ENCODE measurements around the gene AZIN2. TPM values are rescaled to one million over a fixed set of nuclear protein-coding genes. Genes with fewer than 3 reads are reported as not detected.

Gene AZIN2
- total RNA-seq, 1 donor from 2014 or later: 4.6 TPM

DNA sequence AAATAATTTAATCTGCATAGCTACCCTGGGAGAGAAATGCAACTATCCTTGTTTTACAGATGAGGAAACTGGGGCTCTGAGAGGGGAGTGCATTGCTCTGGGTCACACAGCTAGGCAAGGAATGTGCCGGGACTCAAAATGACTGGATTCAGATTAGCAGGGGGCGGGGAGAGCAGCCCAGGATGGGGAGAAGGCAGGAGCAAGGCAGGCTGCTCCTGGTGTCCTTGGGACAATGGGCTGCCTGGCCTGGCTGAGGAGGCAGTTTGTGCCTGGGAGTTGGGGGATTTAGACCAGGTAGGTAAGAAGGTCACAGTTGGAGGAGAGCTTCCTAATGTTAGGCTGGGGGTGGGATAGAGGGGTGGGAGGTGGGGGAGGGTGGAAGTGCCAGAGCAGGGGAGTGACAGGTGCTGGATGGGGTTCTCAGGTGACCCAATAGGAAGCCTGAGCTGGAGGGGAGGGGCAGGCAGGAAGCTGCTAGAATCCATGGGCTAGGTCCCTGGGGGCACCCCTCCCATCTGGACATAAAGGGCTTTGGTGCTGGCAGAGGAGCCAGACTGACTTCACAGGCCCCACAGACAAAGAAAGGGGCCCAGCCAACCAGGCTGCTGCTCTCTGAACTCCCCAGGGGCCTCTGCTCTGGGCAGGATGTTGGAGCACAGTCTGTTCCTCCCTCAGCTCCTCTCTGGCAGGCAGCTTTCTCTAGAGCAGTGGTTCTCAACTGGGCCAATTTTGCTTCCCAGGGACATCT is 71.9 kb downstream of the AZIN2 start:
- DNase-seq (ENCODE audit: low spot score): peak; percentile 70

- DNase-seq (ENCODE audit: low spot score): no peak
Observed at GRCh38 chr1:33153650-33154049, 72.7 kb downstream of the AZIN2 start.

DNA sequence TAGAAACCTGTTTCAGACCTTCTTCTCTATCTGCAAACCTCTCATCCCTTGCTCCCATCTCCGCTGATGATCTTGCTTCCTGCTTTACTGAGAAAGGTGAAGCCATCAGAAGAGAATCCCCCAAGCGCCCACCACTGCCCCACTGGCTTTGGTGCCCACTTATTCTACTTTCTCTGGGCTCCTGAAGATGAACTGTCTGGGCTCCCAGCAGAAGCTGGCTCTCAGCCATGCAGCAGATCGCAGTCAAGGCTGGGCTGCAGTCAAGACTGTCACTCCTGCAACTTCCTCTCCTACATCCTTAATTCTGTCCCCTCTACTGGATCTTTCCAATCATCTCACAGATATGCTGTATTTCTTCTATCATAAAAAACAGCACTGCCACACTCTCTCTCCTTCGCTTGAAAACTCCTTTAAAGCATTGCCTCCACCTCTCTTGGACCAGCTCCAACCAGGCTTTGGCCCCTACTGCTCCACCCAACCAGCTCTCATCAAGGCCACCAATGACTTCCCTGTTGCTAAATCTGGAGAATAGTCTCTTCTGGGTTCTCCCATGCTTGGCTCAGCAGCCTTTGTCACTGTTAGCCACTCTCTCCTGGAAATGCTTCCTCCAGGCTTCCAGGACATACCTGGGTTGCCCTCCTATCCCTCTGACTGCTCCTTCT is 75.1 kb downstream of the AZIN2 start:
- DNase-seq (ENCODE audit: low spot score): peak; percentile 67

DNA sequence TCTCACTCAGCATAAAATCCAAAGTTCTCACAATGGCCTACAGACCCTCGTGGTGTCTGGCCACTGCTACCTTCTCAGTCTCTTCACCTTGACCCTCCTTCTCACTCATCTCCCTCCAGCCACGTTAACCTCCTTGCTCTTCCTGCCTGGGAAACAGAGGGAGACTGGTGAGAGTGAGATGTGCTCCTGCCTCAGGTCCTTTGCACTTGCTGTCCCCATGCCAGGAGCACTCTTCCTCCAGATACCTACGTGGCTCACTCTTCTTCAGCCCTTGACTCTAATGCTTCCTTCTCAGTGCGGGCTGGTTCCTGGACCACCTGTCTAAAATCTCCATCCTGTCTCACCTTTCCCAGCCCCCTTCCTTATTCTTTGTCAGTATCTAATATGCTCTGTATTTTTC is 76.2 kb downstream of the AZIN2 start:
- DNase-seq (ENCODE audit: low spot score): no peak

DNA sequence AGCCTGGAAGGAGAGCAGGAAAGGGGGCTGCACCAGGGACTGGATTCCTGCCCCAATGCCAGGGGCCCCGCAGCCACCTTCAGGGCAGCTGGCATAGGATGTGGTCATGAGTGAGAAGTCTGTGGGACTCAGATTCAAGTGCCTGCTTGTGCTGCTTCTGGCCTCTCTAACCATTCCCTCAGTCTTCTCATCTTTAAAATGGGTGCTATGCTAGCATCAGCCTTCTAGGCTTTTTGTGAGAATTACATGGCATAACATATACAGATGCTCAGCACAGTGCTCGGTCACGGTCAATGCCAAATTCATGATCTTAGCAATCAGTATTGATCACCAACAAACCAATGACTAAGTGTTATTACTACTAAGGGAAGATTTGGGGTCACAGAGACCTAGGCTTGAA is 77.4 kb downstream of the AZIN2 start:
- DNase-seq (ENCODE audit: low spot score): no peak

DNA sequence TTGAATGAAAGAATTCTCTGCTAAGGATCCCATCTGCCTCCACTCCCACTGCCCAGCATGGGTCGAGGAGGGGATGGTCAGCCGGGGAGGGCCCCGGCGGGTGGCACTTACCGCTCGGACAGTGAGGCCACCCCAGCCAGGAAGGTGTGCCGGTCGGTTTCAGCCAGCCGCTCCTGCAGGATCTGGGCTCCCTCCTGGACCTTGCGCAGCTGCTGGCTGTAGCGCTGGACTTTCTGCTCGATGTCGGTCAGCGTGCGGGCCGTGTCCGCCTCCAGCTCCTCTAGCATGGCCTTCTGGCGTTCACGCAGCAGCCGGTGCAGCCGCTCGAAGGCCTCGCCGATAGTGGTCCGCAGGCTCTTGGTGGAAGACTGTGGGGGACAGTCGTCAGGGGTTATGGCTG is 78.6 kb downstream of the AZIN2 start:
- no peak for DNase-seq (ENCODE audit: low spot score)

- peak; percentile 62 for DNase-seq (ENCODE audit: low spot score)
Observed at GRCh38 chr1:33161061-33161681, 80.2 kb downstream of the AZIN2 start.

GRCh38 chr1:33162141-33162540 is 81.2 kb downstream of the AZIN2 start:
- DNase-seq (ENCODE audit: low spot score): no peak

DNA sequence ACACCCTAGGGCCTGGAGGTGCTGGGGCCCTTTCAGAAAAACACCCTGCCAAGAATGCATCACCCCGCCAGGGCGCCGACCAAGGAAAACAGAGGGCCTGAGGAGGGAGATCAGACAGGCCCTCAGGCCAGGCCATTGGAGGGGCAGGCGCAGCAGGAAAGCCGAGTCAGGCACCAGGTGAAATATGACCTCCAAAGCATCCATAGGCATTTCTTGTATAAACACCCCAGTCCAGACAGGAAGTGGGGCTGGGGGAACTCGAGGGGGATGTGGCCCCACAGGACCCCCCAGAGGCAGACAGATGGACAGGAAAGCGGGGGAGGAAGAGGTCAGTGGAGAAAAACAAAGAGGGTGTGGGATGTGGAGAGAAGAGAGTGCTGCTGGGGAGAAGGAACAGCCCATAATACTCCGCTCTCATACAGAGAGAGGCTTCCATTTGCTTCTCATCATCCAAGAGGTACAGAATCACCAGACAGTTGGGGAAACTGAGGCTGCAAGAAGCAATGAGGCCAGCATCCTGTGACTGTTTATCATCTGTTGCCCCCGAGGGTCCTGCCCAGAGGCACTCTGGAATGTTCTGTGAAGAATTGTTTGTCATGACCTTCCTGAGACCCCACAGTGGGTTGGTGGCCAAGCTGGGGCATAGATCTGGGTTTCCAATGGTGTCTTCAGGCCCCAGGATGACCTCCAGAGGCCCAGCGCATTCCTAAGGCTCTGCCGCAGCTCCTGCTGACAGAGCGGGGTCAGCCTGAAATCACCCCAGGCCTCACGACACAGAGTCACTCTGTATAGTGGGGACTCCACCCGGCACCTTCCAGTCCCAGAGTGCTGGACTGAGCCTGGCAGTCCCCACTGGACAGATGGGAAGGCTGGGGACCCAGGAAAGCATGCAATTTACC is 82.9 kb downstream of the AZIN2 start:
- DNase-seq (ENCODE audit: low spot score): no peak

- DNase-seq (ENCODE audit: low spot score): no peak
Observed at GRCh38 chr1:33165209-33165608, 84.3 kb downstream of the AZIN2 start.

DNA sequence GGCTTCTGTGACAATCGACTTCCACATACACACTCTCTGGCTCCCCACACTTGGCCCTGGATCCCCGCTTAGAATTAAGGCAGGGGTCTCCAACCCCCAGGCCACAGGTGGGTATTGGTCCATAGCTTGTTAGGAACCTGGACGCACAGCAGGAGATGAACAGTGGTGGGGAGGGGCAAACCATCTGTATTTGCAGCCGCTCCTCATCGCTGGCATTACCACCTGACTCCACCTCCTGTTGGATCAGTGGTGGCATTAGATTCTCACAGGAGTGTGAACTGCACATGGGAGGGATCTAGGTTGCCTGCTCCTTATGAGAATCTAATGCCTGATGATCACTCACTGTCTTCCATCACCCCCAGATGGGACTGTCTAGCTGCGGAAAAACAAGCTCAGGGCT is 84.9 kb downstream of the AZIN2 start:
- no peak for DNase-seq (ENCODE audit: low spot score)

DNA sequence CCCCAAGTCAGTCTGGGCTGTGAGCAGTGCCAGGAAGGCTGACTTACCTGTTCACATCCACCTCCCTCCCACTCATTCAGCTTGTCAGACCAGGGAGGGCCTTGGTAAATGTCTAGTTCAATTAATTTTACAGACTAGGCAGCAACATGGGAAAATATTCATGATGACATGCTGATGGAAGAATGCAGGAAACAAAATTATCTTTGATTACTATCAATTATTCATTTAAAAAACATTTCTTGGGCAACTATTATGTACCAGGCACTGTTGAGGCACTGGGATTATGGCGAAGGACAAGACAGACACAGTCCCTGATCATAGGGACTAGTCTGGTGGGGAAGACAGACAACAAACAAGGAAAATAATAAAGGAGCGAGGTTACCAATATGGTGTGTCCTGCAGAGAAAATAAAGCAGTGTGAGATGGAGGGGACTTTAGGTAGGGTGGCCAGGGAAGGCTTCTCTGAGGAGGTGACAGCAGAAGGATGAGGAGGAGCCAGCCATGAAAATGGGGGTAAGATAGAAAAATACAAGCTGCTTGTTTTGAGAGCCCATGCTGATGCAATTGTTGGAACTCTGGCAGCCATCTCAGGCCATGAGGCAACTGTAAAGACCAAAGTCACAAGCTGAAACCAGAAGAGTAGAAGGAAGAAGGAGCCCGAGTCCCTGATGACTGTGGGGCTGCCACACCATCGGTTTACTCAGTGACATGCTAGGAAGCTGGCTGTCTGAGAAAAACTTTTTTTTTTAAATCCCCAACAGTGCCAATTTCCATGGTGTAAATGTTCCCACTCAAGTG is 86.9 kb downstream of the AZIN2 start:
- no peak for DNase-seq (ENCODE audit: low spot score)

DNA sequence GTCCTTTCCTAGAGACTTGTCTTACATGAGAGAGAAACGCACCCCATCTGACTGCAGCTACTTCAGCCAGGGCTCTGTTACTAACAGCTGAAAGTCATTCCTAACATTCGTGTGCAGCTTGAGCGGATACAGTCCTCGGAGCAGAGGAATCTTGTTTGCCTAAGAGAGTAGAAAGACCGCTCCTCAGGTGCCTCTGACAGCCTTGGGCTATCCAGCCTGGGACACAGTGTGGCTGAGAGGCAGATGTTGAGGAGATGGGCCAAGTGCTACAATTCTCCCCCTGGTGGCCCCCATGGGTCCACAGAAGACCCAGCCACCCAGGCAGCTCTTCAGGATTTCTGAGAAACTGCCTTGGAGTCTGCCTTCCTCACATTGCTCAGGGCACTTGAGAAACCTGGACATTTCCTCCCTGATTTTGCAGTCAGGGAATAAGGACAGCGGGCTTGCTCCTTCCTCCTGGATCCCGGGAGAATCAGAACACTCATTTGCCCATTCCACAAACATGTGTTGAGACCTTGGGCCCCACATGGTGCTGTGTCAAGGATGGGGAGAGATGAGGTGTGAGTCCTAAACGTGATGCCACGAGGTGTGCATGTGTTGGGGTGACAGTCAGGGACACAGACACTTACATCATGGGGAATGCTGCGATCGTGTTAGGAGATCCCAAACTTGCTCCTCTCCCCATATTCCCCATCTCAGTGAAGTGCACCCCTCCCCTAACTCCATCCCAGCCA is 87.8 kb downstream of the AZIN2 start:
- no peak for DNase-seq (ENCODE audit: low spot score)

DNA sequence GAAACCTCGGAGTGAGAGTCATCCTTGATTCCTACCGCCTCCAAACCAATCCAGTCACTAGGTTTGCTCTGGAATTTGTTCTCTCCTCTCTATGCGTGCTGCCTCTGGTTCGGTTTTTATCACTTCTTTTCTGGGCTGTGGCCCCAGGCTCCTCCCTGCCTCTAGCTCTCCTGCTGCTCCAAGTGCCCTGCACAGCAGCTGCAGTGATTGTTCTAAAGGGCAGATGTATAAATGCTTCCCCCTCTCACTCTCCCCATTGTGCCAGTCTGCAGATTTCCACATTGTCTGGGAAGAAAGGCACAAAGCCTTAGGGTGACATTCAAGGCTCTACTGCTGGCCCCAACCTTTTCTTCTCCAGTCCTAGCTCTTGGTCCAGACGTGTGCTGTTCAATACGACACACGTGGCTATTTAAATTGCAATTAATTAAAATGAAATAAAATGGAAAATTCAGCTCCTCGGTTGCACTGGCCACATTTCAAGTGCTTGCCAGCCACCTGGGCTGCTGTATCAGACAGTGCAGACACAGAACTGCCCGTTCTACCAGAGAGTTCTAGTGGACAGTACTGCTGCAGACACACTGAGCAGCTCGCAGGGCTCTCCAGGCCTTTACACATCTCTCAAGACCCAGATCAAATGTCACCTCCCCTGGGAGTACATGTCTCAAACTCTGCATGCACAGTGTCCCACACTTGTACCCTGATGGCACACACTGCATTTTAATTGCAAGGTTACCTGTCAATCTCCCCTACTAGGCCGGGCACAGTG is 88.5 kb downstream of the AZIN2 start:
- DNase-seq (ENCODE audit: low spot score): no peak

Other genes starting within 250 kb of the AZIN2 start
- gene FNDC5, start 210.2 kb upstream of the AZIN2 start, total RNA-seq (ENCODE audit: insufficient read depth, low replicate concordance): 11.3 TPM
- gene HPCA, start 194.7 kb upstream of the AZIN2 start, total RNA-seq (ENCODE audit: insufficient read depth, low replicate concordance): 1.7 TPM
- gene TMEM54, start 179.8 kb upstream of the AZIN2 start, total RNA-seq (ENCODE audit: insufficient read depth, low replicate concordance): 21.7 TPM
- 12.3 TPM for gene RNF19B, start 116.3 kb upstream of the AZIN2 start, total RNA-seq (ENCODE audit: insufficient read depth, low replicate concordance)
- 82.6 TPM for gene AK2, start 44.3 kb upstream of the AZIN2 start, total RNA-seq (ENCODE audit: insufficient read depth, low replicate concordance)
- 0.48 TPM for gene TRIM62, start 100.9 kb downstream of the AZIN2 start, total RNA-seq (ENCODE audit: insufficient read depth, low replicate concordance)
- 10.1 TPM for gene ZNF362, start 175.3 kb downstream of the AZIN2 start, total RNA-seq (ENCODE audit: insufficient read depth, low replicate concordance)
- not detected for gene A3GALT2, start 239.9 kb downstream of the AZIN2 start, total RNA-seq (ENCODE audit: insufficient read depth, low replicate concordance)

Measured in umbilical cord (tissue), 2 donors.